SK-N-SH (cell line): ENCODE results near the gene IFI16. TPM values are rescaled to one million over a fixed set of nuclear protein-coding genes. Genes with fewer than 3 reads are reported as not detected.

ENCODE experiments used
- CTCF ChIA-PET: fragments of 300-600, 350-600 bp; formaldehyde crosslinking; extraction: SDS; loops from one replicate; lab custom pipeline; 2021; lab: Yijun Ruan, JAX
- POLR2A ChIA-PET: fragments of 350-600 bp; sonication (Branson Sonifier 250); formaldehyde crosslinking; extraction: SDS; loops from one replicate; lab custom pipeline; 2020; ENCODE audit warnings: antibody characterized with exemption, inconsistent platforms; lab: Yijun Ruan, JAX
- DNase-seq: peaks from one replicate; pipeline ENCODE4 v3.0.0; 2012
- H2AFZ ChIP-seq: fragments of 200-600 bp; sonication (generic); 2 replicates; pipeline ENCODE4 v1.8.1; 2016; ENCODE audit warnings: antibody characterized with exemption, mild to moderate bottlenecking, low read depth
- H3F3A ChIP-seq: fragments of 200-600 bp; sonication (generic); replicated peaks from 2 replicates; pipeline ENCODE3; 2016; ENCODE audit warnings: antibody characterized with exemption, mild to moderate bottlenecking; ENCODE audit not compliant: insufficient read depth
- H3K27ac ChIP-seq, 2 experiments: fragments of 200-500 bp in 1 of 2; fragments of 200-600 bp in 1 of 2; sonication (Bioruptor generic) in 1 of 2; sonication (generic), shearing (Covaris generic) in 1 of 2; 2 replicates each; pipeline versions ENCODE4 v1.5.1 to v1.6.1; 2014 to 2016; ENCODE audit warnings: low read depth in 2 of 2, inconsistent platforms in 1 of 2, low read length in 1 of 2, mild to moderate bottlenecking in 1 of 2, mixed read lengths in 1 of 2
- H3K27me3 ChIP-seq: fragments of 200-600 bp; sonication (generic), shearing (Covaris generic); 2 replicates; pipeline ENCODE4 v1.6.1; 2016; ENCODE audit warnings: mixed run types; ENCODE audit not compliant: insufficient read depth
- H3K36me3 ChIP-seq, 2 experiments: fragments of 200-500 bp in 1 of 2; fragments of 200-600 bp in 1 of 2; sonication (Bioruptor generic) in 1 of 2; sonication (generic) in 1 of 2; replicated peaks in 1 of 2; 2 replicates each; pipeline versions ENCODE3 to v1.5.1; 2014 to 2016; ENCODE audit warnings: low read length in 1 of 2, mild to moderate bottlenecking in 1 of 2; ENCODE audit not compliant: insufficient read depth in 2 of 2, control insufficient read depth in 1 of 2
- H3K4me1 ChIP-seq, 2 experiments: fragments of 200-500 bp in 1 of 2; fragments of 200-600 bp in 1 of 2; sonication (Bioruptor generic) in 1 of 2; sonication (generic), shearing (Covaris generic) in 1 of 2; 2 replicates each; pipeline versions ENCODE4 v1.5.1 to v1.6.1; 2014 to 2016; ENCODE audit warnings: low read depth in 1 of 2, low read length in 1 of 2, mixed run types in 1 of 2; ENCODE audit not compliant: insufficient read depth in 2 of 2, control insufficient read depth in 1 of 2
- H3K4me2 ChIP-seq: fragments of 200-600 bp; sonication (generic), shearing (Covaris generic); 2 replicates; pipeline ENCODE4 v1.6.1; 2017; ENCODE audit warnings: mixed run types
- H3K4me3 ChIP-seq, 2 experiments: fragments of 200-500 bp in 1 of 2; fragments of 200-600 bp in 1 of 2; sonication (Bioruptor generic) in 1 of 2; sonication (generic), shearing (Covaris generic) in 1 of 2; 2 replicates each; pipeline versions ENCODE4 v1.5.1 to v1.8.1; 2014 to 2016; ENCODE audit warnings: low read depth in 2 of 2, inconsistent platforms in 1 of 2, low read length in 1 of 2, mild to moderate bottlenecking in 1 of 2, mixed read lengths in 1 of 2, moderate library complexity in 1 of 2
- H3K79me2 ChIP-seq: fragments of 200-600 bp; sonication (generic); 2 replicates; pipeline ENCODE4 v1.8.1; 2017; ENCODE audit warnings: mild to moderate bottlenecking; ENCODE audit not compliant: insufficient read depth
- H3K9ac ChIP-seq: fragments of 200-600 bp; sonication (generic); 2 replicates; pipeline ENCODE4 v1.6.1; 2017; ENCODE audit warnings: mixed run types
- H3K9me2 ChIP-seq: fragments of 200-600 bp; sonication (generic); 2 replicates; pipeline ENCODE4 v1.6.1; 2017; ENCODE audit warnings: mixed run types
- H3K9me3 ChIP-seq: fragments of 200-600 bp; sonication (generic); 2 replicates; pipeline ENCODE4 v1.6.1; 2017; ENCODE audit warnings: mixed run types, mild to moderate bottlenecking, moderate library complexity
- H4K20me1 ChIP-seq: fragments of 200-600 bp; sonication (generic); 2 replicates; pipeline ENCODE4 v1.6.1; 2017; ENCODE audit warnings: mild to moderate bottlenecking, mixed run types; ENCODE audit not compliant: insufficient read depth
- ELF1 ChIP-seq: IDR thresholded peaks from 2 replicates; pipeline ENCODE4 v1.4.0; 2012
- FOSL2 ChIP-seq: IDR thresholded peaks from 2 replicates; pipeline ENCODE4 v1.4.0; 2012; ENCODE audit warnings: low read depth, mild to moderate bottlenecking, moderate library complexity, borderline replicate concordance
- FOXJ3 ChIP-seq: sonication (generic); formaldehyde crosslinking; IDR thresholded peaks from 2 replicates; pipeline ENCODE4 v1.5.1; 2020; ENCODE audit warnings: mild to moderate bottlenecking, missing genetic modification reagents
- GABPA ChIP-seq: IDR thresholded peaks from 2 replicates; pipeline ENCODE4 v1.4.0; 2012; ENCODE audit warnings: low read depth, mild to moderate bottlenecking
- GATA2 ChIP-seq: sonication (generic); formaldehyde crosslinking; IDR thresholded peaks from 2 replicates; pipeline ENCODE4 v1.5.0; 2020; ENCODE audit warnings: mild to moderate bottlenecking, missing genetic modification reagents
- NRF1 ChIP-seq: IDR thresholded peaks from 2 replicates; pipeline ENCODE4 v1.6.1; 2012; ENCODE audit warnings: low read depth, mild to moderate bottlenecking, low read length
- RCOR1 ChIP-seq: fragments of 150-350 bp; IDR thresholded peaks from 2 replicates; pipeline ENCODE4 v1.6.1; 2017; ENCODE audit warnings: antibody characterized with exemption, low read length
- REST ChIP-seq: IDR thresholded peaks from 2 replicates; pipeline ENCODE4 v1.6.1; 2012; ENCODE audit warnings: mild to moderate bottlenecking, low read depth, low read length, moderate library complexity
- TAF1 ChIP-seq: IDR thresholded peaks from 2 replicates; pipeline ENCODE4 v1.6.1; 2012; ENCODE audit warnings: low read depth, mild to moderate bottlenecking, low read length, moderate library complexity, borderline replicate concordance
- TCF12 ChIP-seq: IDR thresholded peaks from 2 replicates; pipeline ENCODE4 v1.4.0; 2012
- WGBS: methylation state at CpG from one replicate; pipeline ENCODE4 v1.1.6; 2017; ENCODE audit warnings: low lambda C conversion rate; 5-methylcytosine and 5-hydroxymethylcytosine counted together
- polyA plus RNA-seq, 3 experiments: library from polyadenylated mRNA; depleted of rRNA; stranded (reverse); fragments of >200 nt; gene quantifications; 2 replicates each; pipeline ENCODE4 v1.2.3, GENCODE V29; 2012

The IFI16 gene
- polyA plus RNA-seq, 1 of the 3 experiments (the other 2 are of a cell fraction): 56.1 TPM

DNA sequence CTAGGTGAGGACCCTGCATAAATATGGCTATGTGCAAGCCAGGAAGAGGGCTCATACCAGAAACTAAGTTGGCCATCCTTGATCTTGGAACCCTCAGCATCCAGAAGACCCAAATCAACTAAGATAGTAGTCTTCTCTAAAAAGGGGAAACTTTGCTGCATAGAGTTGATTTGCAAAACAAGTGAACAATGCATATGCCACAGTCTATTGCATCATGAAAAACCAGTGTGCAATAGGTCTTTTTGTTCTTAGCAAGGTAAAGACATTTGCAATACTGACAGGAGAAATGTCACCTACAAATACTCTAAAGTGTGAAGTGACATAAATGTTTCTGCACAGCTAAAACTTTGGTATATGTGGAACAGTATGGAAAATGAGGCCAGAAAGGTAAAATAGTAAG, 2.0 kb upstream of the IFI16 start:
- Histone ChIP-seq H3K9me3 (no peaks in the 10 kb centered on the region), H3K9me2 (no peaks in the 10 kb centered on the region), H3K9ac (no peak overlapping the region), H3K27ac (no peak overlapping the region), H3K4me2 (no peak overlapping the region), H3K4me3 (no peak overlapping the region), H3K36me3 (peaks cover 0 to 4% of the 10 kb centered on the region in 2 experiments), H3K79me2 (peaks cover 26% of the 10 kb centered on the region), H3K27me3 (no peaks in the 10 kb centered on the region), H2AFZ (no peak overlapping the region), H3K4me1 (peaks cover 0 to 7% of the 10 kb centered on the region in 2 experiments; a peak in 3 of 4 replicates), H3F3A (peaks cover 29% of the 10 kb centered on the region), H4K20me1 (no peaks in the 10 kb centered on the region)
- ChIA-PET POLR2A (no interaction called here), CTCF (interaction anchor here (0.8 to 1.2 kb wide), 2 partner anchors 9 to 804 kb away, joined by 3 to 4 read pairs; no protein-coding TSS in a partner anchor)
- TF ChIP-seq GATA2 (no peak), FOXJ3 (CRISPR knock-in tag) (no peak), FOSL2 (no peak), REST (no peak)
- DNase-seq: no peak

DNA sequence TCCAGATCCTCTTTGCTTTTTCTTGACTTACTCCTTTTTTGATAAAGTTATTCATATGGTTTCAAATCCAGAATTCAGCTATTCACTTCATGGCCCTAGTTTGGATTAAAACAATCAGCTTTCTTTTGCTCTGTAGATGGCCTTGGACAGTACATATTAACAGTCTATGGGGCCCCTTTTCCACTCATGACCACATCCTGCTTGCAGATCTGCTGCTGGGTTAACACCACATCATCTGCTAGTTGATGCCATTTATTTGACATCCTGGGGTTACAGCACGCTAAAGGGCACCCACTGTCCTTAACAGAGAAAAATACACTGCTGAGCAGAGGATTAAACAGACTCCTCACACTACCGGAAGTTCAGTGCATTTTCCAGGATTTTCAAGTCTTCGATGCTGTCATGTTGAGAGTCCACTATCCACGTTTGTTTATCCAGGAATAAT, 941 bp upstream of the IFI16 start:
- Histone ChIP-seq H3K27ac (peak overlapping the region; percentile 95 to 97), H3K9me2 (no peaks in the 10 kb centered on the region), H3K79me2 (peaks cover 36% of the 10 kb centered on the region), H2AFZ (peak overlapping the region; percentile 91), H3F3A (peaks cover 29% of the 10 kb centered on the region), H3K4me3 (no peak overlapping the region), H3K9ac (peak overlapping the region; percentile 88; the same call in 1 of the 2 replicates), H3K36me3 (peaks cover 0 to 4% of the 10 kb centered on the region in 2 experiments), H3K9me3 (no peaks in the 10 kb centered on the region), H3K4me1 (peaks cover 0 to 12% of the 10 kb centered on the region in 2 experiments; a peak in 3 of 4 replicates), H3K27me3 (no peaks in the 10 kb centered on the region), H3K4me2 (peak overlapping the region; percentile 82), H4K20me1 (no peaks in the 10 kb centered on the region)
- 22% methylated on average over 4 of the region's 4 CpGs for WGBS
- POLR2A ChIA-PET: no interaction called here
- CTCF ChIA-PET: interaction anchor here (0.5 to 0.8 kb wide), 2 partner anchors 805 to 1043 kb away, joined by 3 read pairs; no protein-coding TSS in a partner anchor
- no peak for TF ChIP-seq TCF12
- TF ChIP-seq REST: no peak
- no peak for TF ChIP-seq NRF1
- TF ChIP-seq TAF1: 0 out of 2 replicates have a peak, but pooled peaks have one; percentile 13
- TF ChIP-seq GABPA: no peak
- TF ChIP-seq RCOR1: no peak
- no peak for TF ChIP-seq ELF1
- DNase-seq: no peak
